HEK293T (cell line): ENCODE measurements around the gene CRYBG3.
A peak's percentile ranks its signal among the peaks of the same experiment; 100 is the strongest.

Experiments
- CTCF ChIA-PET: fragments of 350-600 bp; formaldehyde crosslinking; extraction: SDS; loops from one replicate; lab custom pipeline; 2021; ENCODE audit warnings: antibody characterized with exemption, inconsistent platforms; lab: Yijun Ruan, JAX
- POLR2A ChIA-PET: fragments of 350-600 bp; formaldehyde crosslinking; extraction: SDS; loops from one replicate; lab custom pipeline; 2020; ENCODE audit warnings: antibody characterized with exemption, inconsistent platforms; lab: Yijun Ruan, JAX
- DNase-seq: peaks from one replicate; pipeline ENCODE4 v3.0.0; 2012; ENCODE audit warnings: mixed read lengths; ENCODE audit errors: extremely low spot score
- ARNT ChIP-seq: fragments of 450-650 bp; IDR thresholded peaks from 2 replicates; pipeline ENCODE4 v1.6.1; 2017; ENCODE audit warnings: mild to moderate bottlenecking
- BHLHE40 ChIP-seq: fragments of 450-650 bp; IDR thresholded peaks from 2 replicates; pipeline ENCODE4 v1.6.1; 2016; ENCODE audit warnings: mild to moderate bottlenecking, moderate library complexity, borderline replicate concordance
- CTBP1 ChIP-seq: fragments of 450-650 bp; IDR thresholded peaks from 2 replicates; pipeline ENCODE4 v1.6.1; 2016; ENCODE audit warnings: borderline replicate concordance
- ELF4 ChIP-seq: fragments of 450-650 bp; IDR thresholded peaks from 2 replicates; pipeline ENCODE4 v1.6.1; 2017; ENCODE audit warnings: antibody characterized with exemption
- FOXA1 ChIP-seq: fragments of 450-650 bp; IDR thresholded peaks from 2 replicates; pipeline ENCODE4 v1.6.1; 2016; ENCODE audit warnings: mild to moderate bottlenecking
- FOXK2 ChIP-seq: fragments of 450-650 bp; IDR thresholded peaks from 2 replicates; pipeline ENCODE4 v1.6.1; 2016; ENCODE audit warnings: mild to moderate bottlenecking
- FOXM1 ChIP-seq: fragments of 450-650 bp; IDR thresholded peaks from 2 replicates; pipeline ENCODE4 v1.6.1; 2017; ENCODE audit warnings: mild to moderate bottlenecking, borderline replicate concordance
- HDGF ChIP-seq: fragments of 450-650 bp; IDR thresholded peaks from 2 replicates; pipeline ENCODE4 v1.6.1; 2017; ENCODE audit warnings: antibody characterized with exemption, borderline replicate concordance
- L3MBTL2 ChIP-seq: fragments of 450-650 bp; conservative IDR thresholded peaks from 2 replicates; pipeline ENCODE4 v1.6.1; 2016; ENCODE audit warnings: mild to moderate bottlenecking
- LEF1 ChIP-seq: fragments of 450-650 bp; IDR thresholded peaks from 2 replicates; pipeline ENCODE4 v1.6.1; 2017; ENCODE audit warnings: mild to moderate bottlenecking, borderline replicate concordance
- NFRKB ChIP-seq: fragments of 450-650 bp; IDR thresholded peaks from 2 replicates; pipeline ENCODE4 v1.6.1; 2016; ENCODE audit warnings: mild to moderate bottlenecking, moderate library complexity
- PKNOX1 ChIP-seq: fragments of 450-650 bp; IDR thresholded peaks from 2 replicates; pipeline ENCODE4 v1.6.1; 2016
- SP1 ChIP-seq: fragments of 450-650 bp; IDR thresholded peaks from 2 replicates; pipeline ENCODE4 v1.6.1; 2017
- SUZ12 ChIP-seq: fragments of 450-650 bp; IDR thresholded peaks from 2 replicates; pipeline ENCODE4 v1.6.1; 2016; ENCODE audit warnings: mild to moderate bottlenecking
- TARDBP ChIP-seq: fragments of 450-650 bp; IDR thresholded peaks from 2 replicates; pipeline ENCODE4 v1.6.1; 2016
- ZNF384 ChIP-seq: fragments of 450-650 bp; IDR thresholded peaks from 2 replicates; pipeline ENCODE4 v1.6.1; 2016

The CRYBG3 gene

GRCh38 chr3:97968376-97968775 lies 146.6 kb downstream of the CRYBG3 start:
- CTCF ChIA-PET = interaction anchor here (1.2 kb wide), 1 partner anchor 55 kb away, joined by 6 read pairs; no protein-coding TSS in a partner anchor
- POLR2A ChIA-PET = no interaction called here
- no peak for DNase-seq
- TF ChIP-seq FOXA1 (no peak), FOXM1 (no peak), FOXK2 (no peak), L3MBTL2 (no peak), ZNF384 (no peak), BHLHE40 (no peak), ELF4 (no peak), NFRKB (no peak), ARNT (no peak), CTBP1 (no peak), SUZ12 (no peak), TARDBP (no peak), LEF1 (no peak), SP1 (no peak), HDGF (no peak), PKNOX1 (no peak)

GRCh38 chr3:97969541-97969940 lies 147.7 kb downstream of the CRYBG3 start:
- POLR2A ChIA-PET = no interaction called here
- CTCF ChIA-PET = no interaction called here
- no peak for DNase-seq
- no peak for TF ChIP-seq LEF1

- ChIA-PET POLR2A (no interaction called here), CTCF (no interaction called here)
- DNase-seq = no peak
- no peak for TF ChIP-seq LEF1
- TF ChIP-seq FOXA1 = no peak
- TF ChIP-seq SP1 = no peak
- TF ChIP-seq FOXM1 = no peak
- TF ChIP-seq L3MBTL2 = no peak
- no peak for TF ChIP-seq ELF4
- TF ChIP-seq SUZ12 = no peak
- no peak for TF ChIP-seq ZNF384
- no peak for TF ChIP-seq BHLHE40
Observed at GRCh38 chr3:97970156-97970555, 148.3 kb downstream of the CRYBG3 start.

- DNase-seq = no peak
- no peak for TF ChIP-seq FOXK2
- peak; percentile 7 for TF ChIP-seq PKNOX1
- ChIA-PET POLR2A (interaction anchor here (1.0 to 1.3 kb wide), 2 partner anchors 17 to 51 kb away, joined by 3 read pairs; no protein-coding TSS in a partner anchor), CTCF (interaction anchor here (0.9 kb wide), 1 partner anchor 177 kb away, joined by 3 read pairs; no protein-coding TSS in a partner anchor)
Observed at GRCh38 chr3:97970956-97971620, 149.3 kb downstream of the CRYBG3 start.

GRCh38 chr3:97971679-97972567 lies 150.1 kb downstream of the CRYBG3 start, which contains the start of gene RIOX2:
Gene RIOX2, minus strand, starts transcription at chr3:97972431. Its CDS starts 4,838 bp downstream, at chr3:97967593.
- ChIA-PET CTCF (interaction anchor here (0.9 kb wide), 1 partner anchor 178 kb away, joined by 3 read pairs; no protein-coding TSS in a partner anchor), POLR2A (interaction anchor here (1.0 to 1.3 kb wide), 2 partner anchors 17 to 50 kb away, joined by 3 read pairs; no protein-coding TSS in a partner anchor)
- TF ChIP-seq NFRKB (no peak), ZNF384 (no peak), L3MBTL2 (peak; percentile 92), FOXM1 (peak; percentile 39; the same call in 1 of the 2 replicates), SP1 (no peak), LEF1 (no peak)
- DNase-seq = peak; percentile 76

GRCh38 chr3:97972976-97973375 lies 151.2 kb downstream of the CRYBG3 start:
- DNase-seq = no peak
- TF ChIP-seq SUZ12 = no peak
- TF ChIP-seq L3MBTL2 = no peak
- TF ChIP-seq ZNF384 = no peak
- TF ChIP-seq FOXM1 = no peak
- no peak for TF ChIP-seq FOXK2
- no peak for TF ChIP-seq HDGF
- no peak for TF ChIP-seq BHLHE40
- no peak for TF ChIP-seq PKNOX1
- no peak for TF ChIP-seq ARNT
- TF ChIP-seq ELF4 = no peak
- TF ChIP-seq NFRKB = no peak
- TF ChIP-seq SP1 = no peak
- no peak for TF ChIP-seq TARDBP
- no peak for TF ChIP-seq CTBP1
- ChIA-PET CTCF (no interaction called here), POLR2A (no interaction called here)
